B cell (primary cell): ENCODE data around the gene ANKS1A. TPM values are rescaled to one million over a fixed set of nuclear protein-coding genes. Genes with fewer than 3 reads are reported as not detected.
A peak's percentile ranks its signal among the peaks of the same experiment; 100 is the strongest.

Experiments used
- ATAC-seq: fragments of 200-7000 bp; cut with Tn5 transposase; one replicate; pipeline ENCODE4 v1.10.0; 2021; ENCODE audit warnings: low read depth, mild to moderate bottlenecking, moderate number of reproducible peaks, moderate library complexity
- CTCF ChIA-PET: fragments of 350-600 bp; sonication (Branson Sonifier 250); formaldehyde crosslinking; loops from one replicate; lab custom pipeline; 2021; ENCODE audit warnings: antibody characterized with exemption, inconsistent platforms; lab: Charles Lee
- POLR2A ChIA-PET: fragments of 350-600 bp; sonication (Branson Sonifier 250); formaldehyde crosslinking; loops from one replicate; lab custom pipeline; 2021; ENCODE audit warnings: antibody characterized with exemption; lab: Charles Lee
- DNase-seq: peaks from one replicate; pipeline ENCODE4 v3.0.0; 2013
- H2AFZ ChIP-seq: 2 replicates; pipeline ENCODE4 v1.6.1; 2012; ENCODE audit warnings: mild to moderate bottlenecking, low read depth, low read length; ENCODE audit not compliant: insufficient read depth, poor library complexity, severe bottlenecking
- H3K27ac ChIP-seq, 2 donors: 1 replicate in 1 of 2; 2 replicates in 1 of 2; pipeline ENCODE4 v1.5.1; 2012 to 2013; ENCODE audit warnings: low read length in 2 of 2, mild to moderate bottlenecking in 2 of 2, moderate library complexity in 1 of 2
- H3K27me3 ChIP-seq, 4 experiments: fragments of 200-600 bp in 1 of 4; sonication (generic) in 1 of 4; replicated peaks in 1 of 4; 1 replicate in 2 of 4; 2 replicates in 2 of 4; pipeline versions ENCODE4 v1.6.1 to v1.7.0; 2013 to 2016; ENCODE audit warnings: low read length in 3 of 4, mild to moderate bottlenecking in 2 of 4, mixed read lengths in 1 of 4, moderate library complexity in 1 of 4; ENCODE audit not compliant: insufficient read depth in 4 of 4, control insufficient read depth in 3 of 4; ENCODE audit errors: control extremely low read depth in 1 of 4
- H3K36me3 ChIP-seq, 2 experiments: replicated peaks in 1 of 2; 1 replicate in 1 of 2; 2 replicates in 1 of 2; pipeline versions ENCODE4 v1.6.1 to v1.7.1; 2013; ENCODE audit warnings: low read length in 1 of 2; ENCODE audit not compliant: insufficient read depth in 2 of 2, control insufficient read depth in 1 of 2; ENCODE audit errors: control extremely low read depth in 1 of 2, extremely low read depth in 1 of 2
- H3K4me1 ChIP-seq, 2 donors: fragments of 200-600 bp in 1 of 2; sonication (generic) in 1 of 2; 1 replicate in 1 of 2; 2 replicates in 1 of 2; pipeline versions ENCODE4 v1.5.1 to v1.6.1; 2013 to 2017; ENCODE audit warnings: low read length in 2 of 2; ENCODE audit not compliant: control insufficient read depth in 2 of 2, insufficient read depth in 2 of 2
- H3K4me2 ChIP-seq: replicated peaks from 2 replicates; pipeline ENCODE3; 2012; ENCODE audit warnings: mild to moderate bottlenecking, low read depth, low read length; ENCODE audit not compliant: poor library complexity, severe bottlenecking
- H3K4me3 ChIP-seq, 5 experiments: fragments of 200-600 bp in 1 of 5; sonication (generic) in 1 of 5; 1 replicate in 3 of 5; 2 replicates in 2 of 5; pipeline versions ENCODE4 v1.5.1 to v1.7.0; 2011 to 2016; ENCODE audit warnings: low read length in 4 of 5, mild to moderate bottlenecking in 4 of 5, low read depth in 2 of 5, control low read depth in 1 of 5, moderate library complexity in 1 of 5; ENCODE audit not compliant: insufficient read depth in 1 of 5; ENCODE audit errors: control extremely low read depth in 1 of 5, extremely low read depth in 1 of 5
- H3K79me2 ChIP-seq: fragments of 200-600 bp; sonication (generic); one replicate; pipeline ENCODE4 v1.6.0; 2016; ENCODE audit warnings: low read length; ENCODE audit not compliant: control insufficient read depth, insufficient read depth
- H3K9ac ChIP-seq: fragments of 200-600 bp; sonication (generic); 2 replicates; pipeline ENCODE4 v1.6.1; 2017; ENCODE audit warnings: mild to moderate bottlenecking, low read length, moderate library complexity
- H3K9me3 ChIP-seq, 3 donors: one replicate each; pipeline versions ENCODE4 v1.6.1 to v1.7.1; 2013; ENCODE audit warnings: low read length in 2 of 3; ENCODE audit not compliant: control insufficient read depth in 2 of 3, insufficient read depth in 1 of 3; ENCODE audit errors: control extremely low read depth in 1 of 3
- H4K20me1 ChIP-seq: 2 replicates; pipeline ENCODE4 v1.6.0; 2012; ENCODE audit warnings: mild to moderate bottlenecking, low read length; ENCODE audit not compliant: insufficient read depth, control insufficient read depth, poor library complexity, severe bottlenecking
- H3K27ac Mint-ChIP-seq: one replicate; pipeline ENCODE4 v1.8.0; 2021; ENCODE audit warnings: mixed read lengths
- H3K27me3 Mint-ChIP-seq: one replicate; pipeline ENCODE4 v1.8.0; 2021; ENCODE audit warnings: mixed read lengths
- H3K4me1 Mint-ChIP-seq: one replicate; pipeline ENCODE4 v1.8.0; 2021; ENCODE audit warnings: mixed read lengths
- H3K4me3 Mint-ChIP-seq: one replicate; pipeline ENCODE4 v1.8.0; 2021; ENCODE audit warnings: mixed read lengths
- H3K9me3 Mint-ChIP-seq: one replicate; pipeline ENCODE4 v1.8.0; 2022; ENCODE audit warnings: mixed read lengths; ENCODE audit not compliant: insufficient read depth
- EZH2 ChIP-seq: IDR thresholded peaks from 2 replicates; pipeline ENCODE4 v1.6.1; 2012; ENCODE audit warnings: borderline replicate concordance, low read depth, mild to moderate bottlenecking, moderate library complexity, low read length; ENCODE audit not compliant: insufficient read depth, poor library complexity, severe bottlenecking
- WGBS: methylation state at CpG from one replicate; pipeline ENCODE4 v1.1.5; 2013; ENCODE audit warnings: missing lambda C conversion rate; ENCODE audit not compliant: insufficient coverage; 5-methylcytosine and 5-hydroxymethylcytosine counted together
- intact Hi-C: fragments of 100-400 bp; cut with micrococcal nuclease; formaldehyde crosslinking; loops from one replicate; pipeline ENCODE4 v1.10.0; 2022
- polyA plus RNA-seq: library from polyadenylated mRNA; depleted of rRNA; stranded (reverse); fragments of >200 nt; gene quantifications from 2 replicates; pipeline ENCODE4 v1.2.3, GENCODE V29; 2012
- total RNA-seq, 2 donors: library from RNA; stranded (reverse); fragments of 120-200 nt in 1 of 2; gene quantifications; 1 replicate in 1 of 2; 2 replicates in 1 of 2; pipeline versions ENCODE4 v1.2.3 to v1.2.4, GENCODE V29; 2013 to 2022
- TF ChIP-seq, protein P1 (sequence below): fragments of 200-600 bp; IDR thresholded peaks from one replicate; pipeline ENCODE4 v1.8.0; 2022; ENCODE audit warnings: antibody characterized with exemption, mild to moderate bottlenecking

Gene ANKS1A
- total and polyA plus RNA-seq, 2 donors (not counting 1 experiment from before 2014, with no cell fraction given) = 3.4 to 19.7 TPM

DNA sequence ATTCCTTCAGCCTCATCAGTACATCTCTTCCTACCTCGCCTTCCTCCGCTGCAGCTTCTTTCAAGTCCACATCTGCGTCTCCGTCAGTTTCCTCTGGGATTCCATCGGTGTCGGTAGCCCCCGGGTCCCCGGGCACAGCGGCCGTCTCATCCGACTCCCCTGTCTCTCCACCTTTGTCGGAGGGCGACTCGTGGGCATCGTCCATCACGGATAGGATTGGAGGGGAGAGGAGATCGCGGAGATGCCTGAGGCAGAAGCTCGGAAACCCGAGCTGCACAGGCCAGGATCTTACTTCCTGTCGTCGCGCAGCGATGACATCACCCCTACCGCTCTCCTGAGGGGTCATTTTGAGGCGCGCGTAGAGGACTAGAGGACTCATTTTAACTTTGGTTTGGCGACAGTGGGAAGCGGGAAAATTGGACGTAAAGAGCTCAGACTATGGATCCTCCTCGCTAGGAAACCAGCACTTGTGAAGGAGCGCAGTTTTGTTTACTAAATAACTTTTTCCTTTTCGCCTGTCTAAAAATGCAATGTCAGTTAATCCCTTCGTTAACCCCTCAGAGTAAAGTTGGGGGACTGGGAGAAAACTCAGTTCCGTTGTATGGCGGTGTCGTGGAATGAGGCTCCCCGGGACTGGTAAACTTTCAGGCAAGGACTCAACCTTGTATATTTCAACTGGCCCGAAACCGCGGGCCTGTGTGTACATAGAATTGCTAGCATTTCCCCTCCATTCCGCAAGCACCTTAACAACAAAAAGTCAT, 1.1 kb upstream of the ANKS1A start, which contains the start of gene TAF11:
Gene TAF11, minus strand, starts transcription at position 290 of the 761 bp plus-strand sequence. Its CDS starts 85 bp downstream, at position 205.
- DNase-seq (peak; percentile 93), ATAC-seq (peak; percentile 71)
- Mint-ChIP-seq H3K4me1 (peaks cover 46% of the 10 kb centered on the region), H3K9me3 (peaks cover 4% of the 10 kb centered on the region), H3K4me3 (peak within 1 kb of the TSS; percentile 99), H3K27ac (peak within 1 kb of the TSS; percentile 92), H3K27me3 (no peaks in the 10 kb centered on the region)
- TF ChIP-seq EZH2 = no peak
- TF ChIP-seq, protein P1, sequence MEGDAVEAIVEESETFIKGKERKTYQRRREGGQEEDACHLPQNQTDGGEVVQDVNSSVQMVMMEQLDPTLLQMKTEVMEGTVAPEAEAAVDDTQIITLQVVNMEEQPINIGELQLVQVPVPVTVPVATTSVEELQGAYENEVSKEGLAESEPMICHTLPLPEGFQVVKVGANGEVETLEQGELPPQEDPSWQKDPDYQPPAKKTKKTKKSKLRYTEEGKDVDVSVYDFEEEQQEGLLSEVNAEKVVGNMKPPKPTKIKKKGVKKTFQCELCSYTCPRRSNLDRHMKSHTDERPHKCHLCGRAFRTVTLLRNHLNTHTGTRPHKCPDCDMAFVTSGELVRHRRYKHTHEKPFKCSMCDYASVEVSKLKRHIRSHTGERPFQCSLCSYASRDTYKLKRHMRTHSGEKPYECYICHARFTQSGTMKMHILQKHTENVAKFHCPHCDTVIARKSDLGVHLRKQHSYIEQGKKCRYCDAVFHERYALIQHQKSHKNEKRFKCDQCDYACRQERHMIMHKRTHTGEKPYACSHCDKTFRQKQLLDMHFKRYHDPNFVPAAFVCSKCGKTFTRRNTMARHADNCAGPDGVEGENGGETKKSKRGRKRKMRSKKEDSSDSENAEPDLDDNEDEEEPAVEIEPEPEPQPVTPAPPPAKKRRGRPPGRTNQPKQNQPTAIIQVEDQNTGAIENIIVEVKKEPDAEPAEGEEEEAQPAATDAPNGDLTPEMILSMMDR = no peak
- ChIA-PET POLR2A (interaction anchor here (0.6 kb wide), 1 partner anchor 544 kb away, joined by 4 read pairs; no protein-coding TSS in a partner anchor), CTCF (interaction anchor here (1.0 to 1.3 kb wide), 3 partner anchors 13 to 252 kb away, joined by 4 to 5 read pairs (median 4); partner anchors contain the start of gene BLTP3A)
- H3K9me3 ChIP-seq = no peaks in the 10 kb centered on the region
- H3K27me3 ChIP-seq = no peaks in the 10 kb centered on the region
- peaks cover 80% of the 10 kb centered on the region for H3K79me2 ChIP-seq
- H3K9ac ChIP-seq = peak within 1 kb of the TSS; percentile 92
- H3K4me2 ChIP-seq = peak within 1 kb of the TSS; percentile 83
- peak within 1 kb of the TSS; percentile 83 for H2AFZ ChIP-seq
- intact Hi-C loops = loop anchor here (1.0 to 10.0 kb wide), 5 partner anchors 25 to 653 kb away; partner anchors contain the start of genes BLTP3A, HMGA1, ILRUN and SNRPC
- peaks cover 0 to 7% of the 10 kb centered on the region in 2 experiments for H3K36me3 ChIP-seq
- under 1% methylated on average over 38 of the region's 43 CpGs for WGBS
- H4K20me1 ChIP-seq = peaks cover 5% of the 10 kb centered on the region
- H3K4me1 ChIP-seq = peaks cover 21 to 28% of the 10 kb centered on the region in 2 donors
- H3K27ac ChIP-seq = peak within 1 kb of the TSS; percentile 76 to 92
- peak within 1 kb of the TSS; percentile 61 to 99 (median 80) for H3K4me3 ChIP-seq

DNA sequence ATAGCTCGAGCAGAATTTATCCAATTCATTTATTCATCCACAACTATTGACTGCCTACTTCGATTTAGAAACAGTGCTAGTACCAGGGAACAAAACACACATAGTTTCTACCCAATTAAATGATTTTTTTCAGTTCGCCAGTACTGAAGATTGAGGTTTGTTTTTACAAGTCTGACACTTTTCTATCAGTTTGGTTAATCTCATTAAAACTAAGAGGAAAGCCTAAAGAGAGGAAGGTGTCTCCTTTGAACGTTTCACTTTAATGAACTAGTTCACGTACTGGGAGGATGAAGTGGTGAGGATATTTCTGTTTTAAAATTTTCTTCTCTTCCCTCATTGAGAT, 570 bp upstream of the ANKS1A start:
- Mint-ChIP-seq H3K9me3 (peaks cover 4% of the 10 kb centered on the region), H3K4me3 (peak overlapping the region; percentile 99), H3K4me1 (peaks cover 46% of the 10 kb centered on the region), H3K27ac (peak overlapping the region; percentile 92), H3K27me3 (no peaks in the 10 kb centered on the region)
- Histone ChIP-seq H3K4me2 (peak overlapping the region; percentile 83), H3K27me3 (no peaks in the 10 kb centered on the region), H2AFZ (peak overlapping the region; percentile 83), H3K79me2 (peaks cover 84% of the 10 kb centered on the region), H3K9me3 (no peaks in the 10 kb centered on the region), H3K9ac (peak overlapping the region; percentile 92), H3K36me3 (peaks cover 0 to 7% of the 10 kb centered on the region in 2 experiments), H3K27ac (peak overlapping the region; percentile 76 to 92), H3K4me3 (peak overlapping the region; percentile 61 to 99 (median 80)), H3K4me1 (peaks cover 21 to 28% of the 10 kb centered on the region in 2 donors), H4K20me1 (peaks cover 3% of the 10 kb centered on the region)
- no peak for ATAC-seq
- ChIA-PET CTCF (interaction anchor here (1.0 to 1.3 kb wide), 2 partner anchors 97 to 132 kb away, joined by 4 to 5 read pairs; partner anchors contain the start of genes BLTP3A and SNRPC), POLR2A (no interaction called here)
- WGBS = 0% methylated on average over 1 of the region's 5 CpGs
- TF ChIP-seq, protein P1 = no peak
- no peak for TF ChIP-seq EZH2
- no peak for DNase-seq
- intact Hi-C loops = loop anchor here (1.0 to 10.0 kb wide), 5 partner anchors 24 to 654 kb away; partner anchors contain the start of genes BLTP3A, HMGA1, ILRUN and SNRPC
